SJCRH30 (cell line): ENCODE results near the gene PPP2R5A. TPM values are rescaled to one million over a fixed set of nuclear protein-coding genes. Genes with fewer than 3 reads are reported as not detected.

Experiments
- DNase-seq, 2 experiments: peaks; one replicate each; pipeline ENCODE4 v3.0.0-alpha.2; 2015 to 2020
- H3K27ac ChIP-seq: fragments of 250-450 bp; sonication (Bioruptor Pico); 2 replicates; pipeline ENCODE4 v1.5.1; 2020; ENCODE audit warnings: mild to moderate bottlenecking, moderate library complexity
- H3K27me3 ChIP-seq: fragments of 250-450 bp; sonication (Bioruptor Pico); 2 replicates; pipeline ENCODE4 v1.5.1; 2020; ENCODE audit warnings: mild to moderate bottlenecking, moderate library complexity
- H3K36me3 ChIP-seq: fragments of 250-450 bp; sonication (Bioruptor Pico); 2 replicates; pipeline ENCODE4 v1.5.1; 2020; ENCODE audit warnings: mild to moderate bottlenecking, moderate library complexity
- H3K4me1 ChIP-seq: fragments of 250-450 bp; sonication (Bioruptor Pico); 2 replicates; pipeline ENCODE4 v1.5.1; 2020; ENCODE audit warnings: mild to moderate bottlenecking, moderate library complexity
- H3K4me3 ChIP-seq: fragments of 250-450 bp; sonication (Bioruptor Pico); 2 replicates; pipeline ENCODE4 v1.5.1; 2020; ENCODE audit warnings: mild to moderate bottlenecking, moderate library complexity
- H3K9me3 ChIP-seq: fragments of 250-450 bp; sonication (Bioruptor Pico); replicated peaks from 2 replicates; pipeline ENCODE4 v1.5.1; 2020; ENCODE audit warnings: mild to moderate bottlenecking, moderate library complexity
- total RNA-seq: library from RNA; depleted of rRNA; stranded (reverse); fragments of >200 nt; shearing (Covaris generic); gene quantifications from 2 replicates; pipeline ENCODE4 v1.2.3, GENCODE V29; 2014; rRNA removed

PPP2R5A gene
- 14.3 and 18.8 TPM in 2 replicates for total RNA-seq

GRCh38 chr1:212284744-212285684 is at the start of gene PPP2R5A:
Gene PPP2R5A (plus strand): TSS chr1:212285410. CDS start chr1:212286111, 701 bp downstream.
- Histone ChIP-seq H3K4me1 (peaks cover 13% of the 10 kb centered on the region), H3K9me3 (no peaks in the 10 kb centered on the region), H3K27me3 (no peaks in the 10 kb centered on the region), H3K36me3 (no peaks in the 10 kb centered on the region), H3K27ac (peak within 1 kb of the TSS; percentile 37), H3K4me3 (peak within 1 kb of the TSS; percentile 90)
- peak; percentile 99 for DNase-seq

- H3K4me1 ChIP-seq = peaks cover 53% of the 10 kb centered on the region
- H3K4me3 ChIP-seq = no peak overlapping the region
- H3K27ac ChIP-seq = peak overlapping the region; percentile 11; the same call in 1 of the 2 replicates
- H3K27me3 ChIP-seq = no peaks in the 10 kb centered on the region
- peak in 1 of 2 experiments; percentile 18 for DNase-seq
- H3K36me3 ChIP-seq = no peaks in the 10 kb centered on the region
- H3K9me3 ChIP-seq = no peaks in the 10 kb centered on the region
These were observed 49.4 kb upstream of the PPP2R5A start for GRCh38 chr1:212235857-212236256.

- Histone ChIP-seq H3K27ac (peak overlapping the region; percentile 57), H3K36me3 (no peaks in the 10 kb centered on the region)
- DNase-seq = peak; percentile 63 to 64
These were observed 48.5 kb upstream of the PPP2R5A start for GRCh38 chr1:212236664-212237220.

GRCh38 chr1:212237651-212238050 is 47.6 kb upstream of the PPP2R5A start:
- H3K4me1 ChIP-seq = peaks cover 44% of the 10 kb centered on the region
- H3K4me3 ChIP-seq = no peak overlapping the region
- H3K9me3 ChIP-seq = no peaks in the 10 kb centered on the region
- no peaks in the 10 kb centered on the region for H3K27me3 ChIP-seq
- H3K27ac ChIP-seq = peak overlapping the region; percentile 57; the same call in 1 of the 2 replicates
- no peaks in the 10 kb centered on the region for H3K36me3 ChIP-seq
- DNase-seq = no peak

More at GRCh38 chr1:212236664-212237220, 48.5 kb upstream of the PPP2R5A start:
- Histone ChIP-seq H3K27me3 (no peaks in the 10 kb centered on the region), H3K9me3 (no peaks in the 10 kb centered on the region), H3K4me3 (no peak overlapping the region), H3K4me1 (peaks cover 47% of the 10 kb centered on the region)

GRCh38 chr1:212238552-212238951 is 46.7 kb upstream of the PPP2R5A start:
- no peak overlapping the region for H3K27ac ChIP-seq

GRCh38 chr1:212241501-212241900 is 43.7 kb upstream of the PPP2R5A start:
- no peaks in the 10 kb centered on the region for H3K27me3 ChIP-seq
- DNase-seq = no peak
- H3K4me3 ChIP-seq = no peak overlapping the region
- H3K4me1 ChIP-seq = peaks cover 21% of the 10 kb centered on the region
- no peaks in the 10 kb centered on the region for H3K9me3 ChIP-seq
- no peaks in the 10 kb centered on the region for H3K36me3 ChIP-seq
- no peak overlapping the region for H3K27ac ChIP-seq

More at GRCh38 chr1:212238552-212238951, 46.7 kb upstream of the PPP2R5A start:
- no peak for DNase-seq
- no peaks in the 10 kb centered on the region for H3K36me3 ChIP-seq
- no peaks in the 10 kb centered on the region for H3K27me3 ChIP-seq
- H3K4me3 ChIP-seq = no peak overlapping the region
- H3K9me3 ChIP-seq = no peaks in the 10 kb centered on the region
- H3K4me1 ChIP-seq = peaks cover 44% of the 10 kb centered on the region

- H3K9me3 ChIP-seq = no peaks in the 10 kb centered on the region
- no peak overlapping the region for H3K27ac ChIP-seq
- H3K4me1 ChIP-seq = peaks cover 17% of the 10 kb centered on the region
- H3K4me3 ChIP-seq = no peak overlapping the region
- no peaks in the 10 kb centered on the region for H3K27me3 ChIP-seq
- no peak for DNase-seq
- no peaks in the 10 kb centered on the region for H3K36me3 ChIP-seq
These were observed 43.3 kb upstream of the PPP2R5A start for GRCh38 chr1:212241957-212242287.

GRCh38 chr1:212242288-212242984 is 42.8 kb upstream of the PPP2R5A start:
- Histone ChIP-seq H3K27me3 (no peaks in the 10 kb centered on the region), H3K27ac (no peak overlapping the region), H3K36me3 (no peaks in the 10 kb centered on the region), H3K9me3 (no peaks in the 10 kb centered on the region), H3K4me3 (no peak overlapping the region), H3K4me1 (peaks cover 15% of the 10 kb centered on the region)
- DNase-seq = no peak

GRCh38 chr1:212242985-212243308 is 42.3 kb upstream of the PPP2R5A start:
- Histone ChIP-seq H3K27me3 (no peaks in the 10 kb centered on the region), H3K9me3 (no peaks in the 10 kb centered on the region), H3K4me1 (peaks cover 13% of the 10 kb centered on the region), H3K4me3 (no peak overlapping the region), H3K36me3 (no peaks in the 10 kb centered on the region), H3K27ac (no peak overlapping the region)
- DNase-seq = no peak

- DNase-seq = peak in 1 of 2 experiments; percentile 36
- H3K27ac ChIP-seq = no peak overlapping the region
- no peak overlapping the region for H3K4me3 ChIP-seq
- no peaks in the 10 kb centered on the region for H3K36me3 ChIP-seq
- no peaks in the 10 kb centered on the region for H3K9me3 ChIP-seq
- H3K27me3 ChIP-seq = no peaks in the 10 kb centered on the region
- H3K4me1 ChIP-seq = peaks cover 6% of the 10 kb centered on the region; the same call in 1 of the 2 replicates
These were observed 40.8 kb upstream of the PPP2R5A start for GRCh38 chr1:212244441-212244840.

GRCh38 chr1:212247179-212247721 is 38.0 kb upstream of the PPP2R5A start:
- H3K36me3 ChIP-seq = no peaks in the 10 kb centered on the region
- DNase-seq = peak; percentile 29 to 46
- peaks cover 6% of the 10 kb centered on the region; the same call in 1 of the 2 replicates for H3K4me1 ChIP-seq

GRCh38 chr1:212247988-212248387 is 37.2 kb upstream of the PPP2R5A start:
- Histone ChIP-seq H3K9me3 (no peaks in the 10 kb centered on the region), H3K27me3 (no peaks in the 10 kb centered on the region; the same call in 1 of the 2 replicates), H3K4me3 (no peak overlapping the region), H3K36me3 (no peaks in the 10 kb centered on the region), H3K27ac (no peak overlapping the region), H3K4me1 (peaks cover 6% of the 10 kb centered on the region; the same call in 1 of the 2 replicates)
- DNase-seq = no peak

More at GRCh38 chr1:212247179-212247721, 38.0 kb upstream of the PPP2R5A start:
- Histone ChIP-seq H3K27me3 (no peaks in the 10 kb centered on the region; the same call in 1 of the 2 replicates), H3K4me3 (no peak overlapping the region), H3K27ac (no peak overlapping the region), H3K9me3 (no peaks in the 10 kb centered on the region)

- H3K27ac ChIP-seq = no peak overlapping the region
- H3K27me3 ChIP-seq = no peaks in the 10 kb centered on the region; the same call in 1 of the 2 replicates
- no peak overlapping the region for H3K4me3 ChIP-seq
- no peaks in the 10 kb centered on the region for H3K36me3 ChIP-seq
- H3K9me3 ChIP-seq = no peaks in the 10 kb centered on the region
- H3K4me1 ChIP-seq = peaks cover 2% of the 10 kb centered on the region; the same call in 1 of the 2 replicates
- DNase-seq = no peak
These were observed 30.3 kb upstream of the PPP2R5A start for GRCh38 chr1:212254853-212255363.

GRCh38 chr1:212255705-212256307 is 29.4 kb upstream of the PPP2R5A start:
- Histone ChIP-seq H3K4me3 (no peak overlapping the region), H3K36me3 (no peaks in the 10 kb centered on the region), H3K27me3 (no peaks in the 10 kb centered on the region; the same call in 1 of the 2 replicates), H3K27ac (no peak overlapping the region), H3K9me3 (no peaks in the 10 kb centered on the region), H3K4me1 (peaks cover 2% of the 10 kb centered on the region; the same call in 1 of the 2 replicates)
- no peak for DNase-seq
